Measurements from ENCODE around the gene FRRS1. TPM values are rescaled to one million over a fixed set of nuclear protein-coding genes. Genes with fewer than 3 reads are reported as not detected.

The FRRS1 gene
- total and polyA plus RNA-seq, 2 experiments from 2014 or later = 0.34 to 6.8 TPM

GRCh38 chr1:99691175-99691574 lies 75.3 kb downstream of the FRRS1 start:
- H3K4me2 ChIP-seq = no peak overlapping the region
- no peak overlapping the region for H3K27ac ChIP-seq (ENCODE audit: low read depth)
- no peaks in the 10 kb centered on the region for H3K9me2 ChIP-seq (ENCODE audit: insufficient read depth)
- no peaks in the 10 kb centered on the region for H3K4me1 ChIP-seq (ENCODE audit: insufficient read depth)
- H3K4me3 Mint-ChIP-seq = no peak overlapping the region
- TF ChIP-seq CREB1 (CRISPR knock-in tag; IDR thresholded peaks at IDR 0.05; ENCODE audit: low read depth) = no peak
- no peak for TF ChIP-seq ZNF114 (CRISPR knock-in tag; IDR thresholded peaks at IDR 0.05)
- TF ChIP-seq ETS1 (IDR thresholded peaks at IDR 0.05) = no peak
- TF ChIP-seq EZH2phosphoT487 (IDR thresholded peaks at IDR 0.05; ENCODE audit: unreplicated experiment) = no peak
- TF ChIP-seq REST (IDR thresholded peaks at IDR 0.05; ENCODE audit: unreplicated experiment) = no peak
- TF ChIP-seq NANOG (IDR thresholded peaks at IDR 0.05; ENCODE audit: borderline replicate concordance) = no peak
- no peak for TF ChIP-seq CTCF (conservative IDR thresholded peaks at IDR 0.05; ENCODE audit: low read depth in 2 of 2)
- TF ChIP-seq JUNB (IDR thresholded peaks at IDR 0.05; ENCODE audit: unreplicated experiment) = no peak
- TF ChIP-seq EZH2 (IDR thresholded peaks at IDR 0.05; ENCODE audit: low read depth, unreplicated experiment) = no peak
- TF ChIP-seq POLR2AphosphoS5 (IDR thresholded peaks at IDR 0.05; ENCODE audit: low read depth) = no peak
- no peak for TF ChIP-seq STAT1 (IDR thresholded peaks at IDR 0.05; ENCODE audit: unreplicated experiment)
- TF ChIP-seq ZNF462 (CRISPR knock-in tag; IDR thresholded peaks at IDR 0.05) = no peak
- no peak for TF ChIP-seq ZNF331 (CRISPR knock-in tag; IDR thresholded peaks at IDR 0.05; ENCODE audit: low read depth)
- H3K4me1 Mint-ChIP-seq = no peaks in the 10 kb centered on the region
- no peaks in the 10 kb centered on the region for H3K27me3 ChIP-seq (ENCODE audit: insufficient read depth)
- no peaks in the 10 kb centered on the region for H3K36me3 Mint-ChIP-seq (ENCODE audit: low read depth)
- no peaks in the 10 kb centered on the region for H3K27me3 Mint-ChIP-seq (ENCODE audit: insufficient read depth, low read depth, poor library complexity)
- no peak overlapping the region for H2AFZ ChIP-seq
- no peaks in the 10 kb centered on the region for H3K79me2 ChIP-seq (replicated peaks; ENCODE audit: insufficient read depth)
- H3K27ac Mint-ChIP-seq = no peak overlapping the region
- ATAC-seq = no peak
- no peaks in the 10 kb centered on the region for H3K9me3 Mint-ChIP-seq
- H3K4me3 ChIP-seq = no peak overlapping the region
- H3F3A ChIP-seq (replicated peaks; ENCODE audit: low read depth) = no peaks in the 10 kb centered on the region
- no peaks in the 10 kb centered on the region for H4K20me1 ChIP-seq (replicated peaks; ENCODE audit: insufficient read depth)
- H3K36me3 ChIP-seq (ENCODE audit: insufficient read depth) = no peaks in the 10 kb centered on the region
- no peak for DNase-seq (ENCODE audit: low spot score)
